ENCODE data around the gene SLC30A5. TPM values are rescaled to one million over a fixed set of nuclear protein-coding genes. Genes with fewer than 3 reads are reported as not detected.

The SLC30A5 gene
- total RNA-seq, 6 donors from 2014 or later = 23.3 to 61.4 (median 42.8) TPM

GRCh38 chr5:69160651-69161050 lies 66.8 kb downstream of the SLC30A5 start:
- no peak for DNase-seq
- no peak overlapping the region for H3K27ac ChIP-seq
- no peak for ATAC-seq (ENCODE audit: low FRiP score in 2 of 2)
- no peaks in the 10 kb centered on the region for H3K4me1 ChIP-seq
- H3K36me3 ChIP-seq = no peaks in the 10 kb centered on the region
- TF ChIP-seq, protein P1, sequence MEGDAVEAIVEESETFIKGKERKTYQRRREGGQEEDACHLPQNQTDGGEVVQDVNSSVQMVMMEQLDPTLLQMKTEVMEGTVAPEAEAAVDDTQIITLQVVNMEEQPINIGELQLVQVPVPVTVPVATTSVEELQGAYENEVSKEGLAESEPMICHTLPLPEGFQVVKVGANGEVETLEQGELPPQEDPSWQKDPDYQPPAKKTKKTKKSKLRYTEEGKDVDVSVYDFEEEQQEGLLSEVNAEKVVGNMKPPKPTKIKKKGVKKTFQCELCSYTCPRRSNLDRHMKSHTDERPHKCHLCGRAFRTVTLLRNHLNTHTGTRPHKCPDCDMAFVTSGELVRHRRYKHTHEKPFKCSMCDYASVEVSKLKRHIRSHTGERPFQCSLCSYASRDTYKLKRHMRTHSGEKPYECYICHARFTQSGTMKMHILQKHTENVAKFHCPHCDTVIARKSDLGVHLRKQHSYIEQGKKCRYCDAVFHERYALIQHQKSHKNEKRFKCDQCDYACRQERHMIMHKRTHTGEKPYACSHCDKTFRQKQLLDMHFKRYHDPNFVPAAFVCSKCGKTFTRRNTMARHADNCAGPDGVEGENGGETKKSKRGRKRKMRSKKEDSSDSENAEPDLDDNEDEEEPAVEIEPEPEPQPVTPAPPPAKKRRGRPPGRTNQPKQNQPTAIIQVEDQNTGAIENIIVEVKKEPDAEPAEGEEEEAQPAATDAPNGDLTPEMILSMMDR (IDR thresholded peaks at IDR 0.05) = no peak
- TF ChIP-seq POLR2A (IDR thresholded peaks at IDR 0.05) (no peak), POLR2AphosphoS5 (IDR thresholded peaks at IDR 0.05) (no peak), EP300 (IDR thresholded peaks at IDR 0.05) (no peak)
- 89 to 96% methylated on average over 16 of the region's 16 CpGs for WGBS, 2 donors
- H3K27me3 ChIP-seq = no peaks in the 10 kb centered on the region
- no peak overlapping the region for H3K4me3 ChIP-seq
- no peaks in the 10 kb centered on the region for H3K9me3 ChIP-seq

- ATAC-seq (ENCODE audit: low FRiP score in 2 of 2) = peak; percentile 100
- Histone ChIP-seq H3K9me3 (no peaks in the 10 kb centered on the region), H3K4me3 (peak within 1 kb of the TSS; percentile 62 to 86 (median 78)), H3K4me1 (peaks cover 7 to 20% (median 10%) of the 10 kb centered on the region in 4 donors), H3K36me3 (no peaks in the 10 kb centered on the region), H3K27me3 (no peaks in the 10 kb centered on the region), H3K27ac (peak within 1 kb of the TSS in 3 of 4 donors; percentile 65 to 73 (median 68))
- peak; percentile 98 for DNase-seq
- 2 to 5% methylated on average over 16 to 43 of the region's 50 CpGs for WGBS, 2 donors
- TF ChIP-seq POLR2AphosphoS5 (IDR thresholded peaks at IDR 0.05) (peak; percentile 9 to 67), EP300 (IDR thresholded peaks at IDR 0.05) (no peak), POLR2A (IDR thresholded peaks at IDR 0.05) (peak in 2 of 4 donors; percentile 18 to 42)
- TF ChIP-seq, protein P1 (IDR thresholded peaks at IDR 0.05) = peak in 1 of 6 experiments; percentile 39
Observed at GRCh38 chr5:69166686-69167492, 73.1 kb downstream of the SLC30A5 start, which contains the start of gene CCNB1. Gene CCNB1, plus strand, starts transcription at chr5:69167150. Its CDS starts 113 bp downstream, at chr5:69167263.

DNA sequence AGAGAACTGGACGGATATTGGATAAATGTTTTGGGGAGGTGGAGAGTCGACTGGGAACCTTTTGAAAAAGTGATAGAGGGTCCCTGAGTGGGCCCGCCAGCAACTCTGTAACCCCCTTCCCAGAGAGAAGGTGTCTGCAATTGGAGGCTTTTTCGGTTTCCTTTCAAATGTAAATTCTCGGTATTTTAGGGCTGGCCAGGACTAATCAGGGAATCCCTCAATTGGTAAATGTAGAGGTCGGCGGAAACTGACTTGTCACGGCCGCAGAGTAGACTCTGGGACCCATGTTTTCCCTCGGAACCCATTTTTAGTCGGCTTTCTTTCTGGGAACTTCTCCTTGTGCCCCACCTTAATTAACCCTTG lies 73.7 kb downstream of the SLC30A5 start:
- TF ChIP-seq, protein P1 (IDR thresholded peaks at IDR 0.05) = no peak
- TF ChIP-seq POLR2A (IDR thresholded peaks at IDR 0.05) (no peak), POLR2AphosphoS5 (IDR thresholded peaks at IDR 0.05) (no peak), EP300 (IDR thresholded peaks at IDR 0.05) (no peak)
- Histone ChIP-seq H3K27ac (peak overlapping the region in 2 of 4 donors; percentile 68 to 73), H3K36me3 (no peaks in the 10 kb centered on the region), H3K9me3 (no peaks in the 10 kb centered on the region), H3K27me3 (no peaks in the 10 kb centered on the region), H3K4me1 (peaks cover 7 to 20% (median 10%) of the 10 kb centered on the region in 4 donors), H3K4me3 (peak overlapping the region; percentile 62 to 86 (median 78))
- DNase-seq (no peak), ATAC-seq (ENCODE audit: low FRiP score in 2 of 2) (no peak)
- WGBS, 2 donors = 2 to 3% methylated on average over 11 of the region's 11 CpGs

- no peak for DNase-seq
- Histone ChIP-seq H3K9me3 (no peaks in the 10 kb centered on the region), H3K27me3 (no peaks in the 10 kb centered on the region), H3K4me3 (peak overlapping the region in 3 of 4 donors; percentile 77 to 86 (median 78)), H3K36me3 (peaks cover 0 to under 1% (median 0%) of the 10 kb centered on the region in 4 donors), H3K27ac (no peak overlapping the region), H3K4me1 (peaks cover 7 to 20% (median 10%) of the 10 kb centered on the region in 4 donors)
- 46 to 56% methylated on average over 8 of the region's 8 CpGs for WGBS, 2 donors
- no peak for ATAC-seq (ENCODE audit: low FRiP score in 2 of 2)
- TF ChIP-seq, protein P1 (IDR thresholded peaks at IDR 0.05) = no peak
- TF ChIP-seq EP300 (IDR thresholded peaks at IDR 0.05) = no peak
- no peak for TF ChIP-seq POLR2AphosphoS5 (IDR thresholded peaks at IDR 0.05)
- no peak for TF ChIP-seq POLR2A (IDR thresholded peaks at IDR 0.05)
Observed at GRCh38 chr5:69167929-69168328, 74.1 kb downstream of the SLC30A5 start.
